NCI-H526 treated with DMSO at 0.1 percent for 48 hours (cell line): ENCODE data around the gene FLVCR1.
"Not testable (repeated sequence)": the region's sequence is repeated elsewhere in the genome, so short reads cannot be mapped to it uniquely, and the experiment has no call there.

Source experiments
- DNase-seq: peaks from one replicate; lab custom pipeline; 2025; lab: John Stamatoyannopoulos, UW

Gene FLVCR1

GRCh38 chr1:212857992-212858460 is at the start of gene FLVCR1:
Gene FLVCR1, plus strand, starts transcription at chr1:212858275. Its CDS starts 178 bp downstream, at chr1:212858453.
- DNase-seq: peak; percentile 84

GRCh38 chr1:212814537-212815334 is 43.3 kb upstream of the FLVCR1 start:
- DNase-seq: no peak

GRCh38 chr1:212816567-212817278 is 41.4 kb upstream of the FLVCR1 start:
- no peak for DNase-seq

- DNase-seq: no peak
These were observed 38.3 kb upstream of the FLVCR1 start for GRCh38 chr1:212819726-212820125.

GRCh38 chr1:212820969-212821368 is 37.1 kb upstream of the FLVCR1 start:
- DNase-seq: no peak

- DNase-seq: no peak
These were observed 35.1 kb upstream of the FLVCR1 start for GRCh38 chr1:212822956-212823355.

GRCh38 chr1:212824201-212824600 is 33.9 kb upstream of the FLVCR1 start:
- no peak for DNase-seq

- DNase-seq: no peak
These were observed 32.1 kb upstream of the FLVCR1 start for GRCh38 chr1:212825798-212826452.

- no peak for DNase-seq
These were observed 30.8 kb upstream of the FLVCR1 start for GRCh38 chr1:212827171-212827776.

- DNase-seq: no peak
These were observed 30.2 kb upstream of the FLVCR1 start for GRCh38 chr1:212827831-212828278.

- no peak for DNase-seq
These were observed 29.7 kb upstream of the FLVCR1 start for GRCh38 chr1:212828395-212828794.

- DNase-seq: not testable (repeated sequence)
These were observed 24.6 kb upstream of the FLVCR1 start for GRCh38 chr1:212833211-212834207.

GRCh38 chr1:212838145-212838544 is 19.9 kb upstream of the FLVCR1 start:
- DNase-seq: no peak

GRCh38 chr1:212844521-212844920 is 13.6 kb upstream of the FLVCR1 start:
- not testable (repeated sequence) for DNase-seq

- DNase-seq: no peak
These were observed 10.5 kb upstream of the FLVCR1 start, which contains the start of gene SPATA45 for GRCh38 chr1:212847549-212847948. Gene SPATA45, minus strand, starts transcription at chr1:212847649. Its CDS starts 11,500 bp downstream, at chr1:212836149.

GRCh38 chr1:212852105-212852688 is 5.9 kb upstream of the FLVCR1 start:
- no peak for DNase-seq

GRCh38 chr1:212853658-212854057 is 4.4 kb upstream of the FLVCR1 start:
- DNase-seq: no peak

GRCh38 chr1:212856755-212857154 is 1.3 kb upstream of the FLVCR1 start:
- DNase-seq: no peak

- peak; percentile 70 for DNase-seq
These were observed 588 bp downstream of the FLVCR1 start for GRCh38 chr1:212858461-212859265.
